Astrocyte (in vitro differentiated cells and primary cell): ENCODE results near the gene THSD8.
"Not testable (repeated sequence)": the region's sequence is repeated elsewhere in the genome, so short reads cannot be mapped to it uniquely, and the experiment has no call there.

Experiments used
- CTCF ChIP-seq: IDR thresholded peaks from 2 replicates; pipeline ENCODE4 v1.5.1; 2011; ENCODE audit warnings: low read depth, mild to moderate bottlenecking, inconsistent platforms, low read length, moderate library complexity; ENCODE audit not compliant: insufficient read depth
- EZH2 ChIP-seq: IDR thresholded peaks from 2 replicates; pipeline ENCODE4 v1.6.1; 2012; ENCODE audit warnings: mild to moderate bottlenecking, low read length, inconsistent platforms; ENCODE audit not compliant: insufficient read depth

GRCh38 chr19:12846613-12847012 is 44.7 kb downstream of the THSD8 start:
- TF ChIP-seq CTCF, EZH2: not testable (repeated sequence)
